ENCODE measurements around the gene ELAVL2.

Gene ELAVL2

GRCh38 chr9:23803216-23803615 is 22.8 kb downstream of the ELAVL2 start:
- no peak for DNase-seq (ENCODE audit: low read depth, low spot score)
- in situ Hi-C loops (cut with HindIII; ENCODE audit: low sequenced_read_pairs), result no loop called here
- TF ChIP-seq, protein P1, sequence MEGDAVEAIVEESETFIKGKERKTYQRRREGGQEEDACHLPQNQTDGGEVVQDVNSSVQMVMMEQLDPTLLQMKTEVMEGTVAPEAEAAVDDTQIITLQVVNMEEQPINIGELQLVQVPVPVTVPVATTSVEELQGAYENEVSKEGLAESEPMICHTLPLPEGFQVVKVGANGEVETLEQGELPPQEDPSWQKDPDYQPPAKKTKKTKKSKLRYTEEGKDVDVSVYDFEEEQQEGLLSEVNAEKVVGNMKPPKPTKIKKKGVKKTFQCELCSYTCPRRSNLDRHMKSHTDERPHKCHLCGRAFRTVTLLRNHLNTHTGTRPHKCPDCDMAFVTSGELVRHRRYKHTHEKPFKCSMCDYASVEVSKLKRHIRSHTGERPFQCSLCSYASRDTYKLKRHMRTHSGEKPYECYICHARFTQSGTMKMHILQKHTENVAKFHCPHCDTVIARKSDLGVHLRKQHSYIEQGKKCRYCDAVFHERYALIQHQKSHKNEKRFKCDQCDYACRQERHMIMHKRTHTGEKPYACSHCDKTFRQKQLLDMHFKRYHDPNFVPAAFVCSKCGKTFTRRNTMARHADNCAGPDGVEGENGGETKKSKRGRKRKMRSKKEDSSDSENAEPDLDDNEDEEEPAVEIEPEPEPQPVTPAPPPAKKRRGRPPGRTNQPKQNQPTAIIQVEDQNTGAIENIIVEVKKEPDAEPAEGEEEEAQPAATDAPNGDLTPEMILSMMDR (IDR thresholded peaks at IDR 0.05; ENCODE audit: low read depth, low read length), result no peak
- H3K4me3 ChIP-seq (ENCODE audit: low read depth, low read length), result no peak overlapping the region

DNA sequence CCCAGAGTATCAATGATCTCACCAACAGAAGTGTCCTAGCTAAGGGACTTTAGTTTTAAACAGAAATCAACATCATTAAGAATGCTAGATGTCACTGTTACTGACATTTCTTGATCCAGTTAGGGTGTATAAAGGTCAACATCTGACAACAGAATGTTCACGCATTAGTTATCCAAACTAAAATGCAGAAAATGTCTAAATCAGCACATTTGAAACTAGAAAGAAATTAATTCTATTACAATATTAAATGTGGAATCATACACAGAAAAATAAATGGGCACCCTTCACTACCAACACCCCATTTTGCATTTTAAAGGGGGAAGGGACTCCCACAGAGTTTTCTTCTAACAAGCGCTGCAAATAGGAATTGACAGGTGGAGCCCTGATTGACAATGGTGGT is 24.5 kb downstream of the ELAVL2 start:
- TF ChIP-seq, protein P1 (IDR thresholded peaks at IDR 0.05; ENCODE audit: low read depth, low read length), result no peak
- no peak for DNase-seq (ENCODE audit: low read depth, low spot score)
- in situ Hi-C loops (cut with HindIII; ENCODE audit: low sequenced_read_pairs), result no loop called here
- no peak overlapping the region for H3K4me3 ChIP-seq (ENCODE audit: low read depth, low read length)

DNA sequence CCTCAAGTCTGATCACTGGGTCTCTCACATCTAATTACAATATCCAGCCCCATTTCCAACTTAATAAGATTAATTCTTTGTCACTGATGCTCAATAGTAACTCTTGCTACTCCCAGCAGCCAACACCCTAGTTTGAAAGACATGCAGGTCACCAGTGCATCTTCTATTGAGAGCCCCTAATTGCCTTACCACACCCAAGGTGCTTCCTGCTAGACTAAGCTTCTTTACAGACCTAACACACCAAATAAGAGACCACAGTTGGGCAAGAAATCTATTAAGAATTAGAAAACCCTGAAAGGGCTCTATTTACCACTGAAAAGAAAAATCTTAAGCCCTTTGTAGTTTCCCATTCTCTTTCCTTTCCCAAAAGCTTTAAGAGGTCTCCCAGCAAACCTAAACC is 26.5 kb downstream of the ELAVL2 start:
- in situ Hi-C loops (cut with HindIII; ENCODE audit: low sequenced_read_pairs), result no loop called here
- no peak overlapping the region for H3K4me3 ChIP-seq (ENCODE audit: low read depth, low read length)
- TF ChIP-seq, protein P1 (IDR thresholded peaks at IDR 0.05; ENCODE audit: low read depth, low read length), result no peak
- DNase-seq (ENCODE audit: low read depth, low spot score), result no peak

DNA sequence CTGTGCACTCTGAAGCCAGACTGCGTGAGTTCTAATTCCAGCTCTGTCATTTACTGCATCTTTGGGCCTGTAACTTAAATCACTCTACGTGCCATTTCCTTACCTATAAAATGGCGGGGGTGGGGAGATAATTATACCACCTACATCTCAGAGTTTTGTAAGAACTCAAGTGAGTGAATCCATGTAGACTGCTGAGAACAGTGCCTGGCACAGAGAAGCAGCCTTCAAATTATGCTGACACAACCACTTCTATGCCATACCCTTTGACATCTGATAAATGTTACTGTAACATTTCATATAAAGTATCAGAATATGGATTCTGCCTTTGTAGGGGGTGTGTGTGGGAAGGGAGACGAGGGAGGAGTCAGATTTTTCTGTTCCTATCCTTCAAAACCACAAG is 27.7 kb downstream of the ELAVL2 start:
- in situ Hi-C loops (cut with HindIII; ENCODE audit: low sequenced_read_pairs), result no loop called here
- no peak for DNase-seq (ENCODE audit: low read depth, low spot score)
- no peak overlapping the region for H3K4me3 ChIP-seq (ENCODE audit: low read depth, low read length)
- TF ChIP-seq, protein P1 (IDR thresholded peaks at IDR 0.05; ENCODE audit: low read depth, low read length), result no peak

DNA sequence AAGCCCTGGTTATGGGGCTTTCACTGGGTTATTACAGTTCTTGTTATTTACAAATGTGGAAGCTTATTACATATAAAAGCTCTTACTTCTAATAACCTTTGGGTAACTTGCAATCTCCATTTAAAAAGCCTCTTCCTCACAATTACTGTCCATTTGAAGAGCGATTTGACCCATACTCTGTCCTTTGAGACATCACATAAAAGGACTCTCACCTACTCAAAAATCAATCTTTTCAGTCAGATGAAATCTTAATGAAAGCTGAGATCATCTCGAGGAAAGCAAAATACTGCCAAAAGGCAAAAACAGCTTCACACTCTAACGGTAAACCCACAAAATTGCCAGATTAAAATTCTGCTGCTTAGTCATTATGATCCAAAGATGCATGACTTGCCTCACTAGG is 29.8 kb downstream of the ELAVL2 start:
- DNase-seq (ENCODE audit: low read depth, low spot score), result no peak
- H3K4me3 ChIP-seq (ENCODE audit: low read depth, low read length), result no peak overlapping the region
- in situ Hi-C loops (cut with HindIII; ENCODE audit: low sequenced_read_pairs), result no loop called here
- TF ChIP-seq, protein P1 (IDR thresholded peaks at IDR 0.05; ENCODE audit: low read depth, low read length), result no peak

- H3K4me3 ChIP-seq (ENCODE audit: low read depth, low read length), result no peak overlapping the region
- in situ Hi-C loops (cut with HindIII; ENCODE audit: low sequenced_read_pairs), result no loop called here
- TF ChIP-seq, protein P1 (IDR thresholded peaks at IDR 0.05; ENCODE audit: low read depth, low read length), result no peak
- no peak for DNase-seq (ENCODE audit: low read depth, low spot score)
These were observed 35.4 kb downstream of the ELAVL2 start for GRCh38 chr9:23790351-23791260.
